ENCODE data around the gene TRO.

DNA sequence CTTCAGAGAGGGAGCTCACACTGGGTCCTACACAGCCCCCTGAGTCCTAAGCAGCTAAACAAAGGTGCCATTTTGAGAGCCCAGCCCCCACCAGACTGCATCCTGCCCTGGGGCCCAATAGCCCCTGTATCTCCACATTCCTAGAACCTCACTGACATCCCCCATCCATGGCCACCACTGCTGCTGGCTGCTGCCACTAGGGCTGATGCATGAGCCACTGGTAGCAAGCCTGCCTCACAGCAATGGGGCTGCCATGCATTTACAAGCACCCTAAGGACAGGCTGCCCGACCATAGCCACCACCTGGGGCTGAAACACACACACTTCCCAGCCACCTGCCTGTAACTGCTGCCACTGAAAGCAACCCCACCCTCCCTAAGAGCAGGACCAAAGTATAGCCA lies 26.5 kb upstream of the TRO start:
- TF ChIP-seq GATA1 (IDR thresholded peaks at IDR 0.05; ENCODE audit: low read depth, low read length) (no peak), POLR2A (IDR thresholded peaks at IDR 0.05; ENCODE audit: low read length) (no peak)

Data from erythroblast (primary cell).